Gastrocnemius medialis (tissue), 4 donors: ENCODE results near the gene CRYM.

ENCODE experiments used
- CTCF ChIP-seq, 5 experiments: fragments of 450-650 bp in 3 of 5; fragments of 200-600 bp in 2 of 5; sonication (generic) in 2 of 5; IDR thresholded peaks in 4 of 5; conservative IDR thresholded peaks in 1 of 5; 1 replicate in 4 of 5; 2 replicates in 1 of 5; pipeline ENCODE4 v1.5.1; 2016 to 2019; ENCODE audit warnings: antibody characterized with exemption in 5 of 5, mild to moderate bottlenecking in 3 of 5, moderate library complexity in 3 of 5
- POLR2A ChIP-seq, 2 donors: fragments of 450-650 bp; IDR thresholded peaks; one replicate each; pipeline ENCODE4 v1.6.1; 2017; ENCODE audit warnings: antibody characterized with exemption in 2 of 2, mild to moderate bottlenecking in 2 of 2, moderate library complexity in 2 of 2

GRCh38 chr16:21265104-21265837 lies 12.8 kb downstream of the CRYM start:
- TF ChIP-seq CTCF (IDR thresholded peaks at IDR 0.05 in 4 of 5, conservative IDR thresholded peaks at IDR 0.05 in 1 of 5) (no peak), POLR2A (IDR thresholded peaks at IDR 0.05) (no peak)
